SK-N-SH (cell line): ENCODE measurements around the gene SPATA3. TPM values are rescaled to one million over a fixed set of nuclear protein-coding genes. Genes with fewer than 3 reads are reported as not detected.

ENCODE experiments used
- CTCF ChIA-PET: fragments of 300-600, 350-600 bp; formaldehyde crosslinking; extraction: SDS; loops from one replicate; lab custom pipeline; 2021; lab: Yijun Ruan, JAX
- POLR2A ChIA-PET: fragments of 350-600 bp; sonication (Branson Sonifier 250); formaldehyde crosslinking; extraction: SDS; loops from one replicate; lab custom pipeline; 2020; ENCODE audit warnings: antibody characterized with exemption, inconsistent platforms; lab: Yijun Ruan, JAX
- DNase-seq: peaks from one replicate; pipeline ENCODE4 v3.0.0; 2012
- H2AFZ ChIP-seq: fragments of 200-600 bp; sonication (generic); 2 replicates; pipeline ENCODE4 v1.8.1; 2016; ENCODE audit warnings: antibody characterized with exemption, mild to moderate bottlenecking, low read depth
- H3F3A ChIP-seq: fragments of 200-600 bp; sonication (generic); replicated peaks from 2 replicates; pipeline ENCODE3; 2016; ENCODE audit warnings: antibody characterized with exemption, mild to moderate bottlenecking; ENCODE audit not compliant: insufficient read depth
- H3K27ac ChIP-seq, 2 experiments: fragments of 200-500 bp in 1 of 2; fragments of 200-600 bp in 1 of 2; sonication (Bioruptor generic) in 1 of 2; sonication (generic), shearing (Covaris generic) in 1 of 2; 2 replicates each; pipeline versions ENCODE4 v1.5.1 to v1.6.1; 2014 to 2016; ENCODE audit warnings: low read depth in 2 of 2, inconsistent platforms in 1 of 2, low read length in 1 of 2, mild to moderate bottlenecking in 1 of 2, mixed read lengths in 1 of 2
- H3K27me3 ChIP-seq: fragments of 200-600 bp; sonication (generic), shearing (Covaris generic); 2 replicates; pipeline ENCODE4 v1.6.1; 2016; ENCODE audit warnings: mixed run types; ENCODE audit not compliant: insufficient read depth
- H3K36me3 ChIP-seq, 2 experiments: fragments of 200-500 bp in 1 of 2; fragments of 200-600 bp in 1 of 2; sonication (Bioruptor generic) in 1 of 2; sonication (generic) in 1 of 2; replicated peaks in 1 of 2; 2 replicates each; pipeline versions ENCODE3 to v1.5.1; 2014 to 2016; ENCODE audit warnings: low read length in 1 of 2, mild to moderate bottlenecking in 1 of 2; ENCODE audit not compliant: insufficient read depth in 2 of 2, control insufficient read depth in 1 of 2
- H3K4me1 ChIP-seq, 2 experiments: fragments of 200-500 bp in 1 of 2; fragments of 200-600 bp in 1 of 2; sonication (Bioruptor generic) in 1 of 2; sonication (generic), shearing (Covaris generic) in 1 of 2; 2 replicates each; pipeline versions ENCODE4 v1.5.1 to v1.6.1; 2014 to 2016; ENCODE audit warnings: low read depth in 1 of 2, low read length in 1 of 2, mixed run types in 1 of 2; ENCODE audit not compliant: insufficient read depth in 2 of 2, control insufficient read depth in 1 of 2
- H3K4me2 ChIP-seq: fragments of 200-600 bp; sonication (generic), shearing (Covaris generic); 2 replicates; pipeline ENCODE4 v1.6.1; 2017; ENCODE audit warnings: mixed run types
- H3K4me3 ChIP-seq, 2 experiments: fragments of 200-500 bp in 1 of 2; fragments of 200-600 bp in 1 of 2; sonication (Bioruptor generic) in 1 of 2; sonication (generic), shearing (Covaris generic) in 1 of 2; 2 replicates each; pipeline versions ENCODE4 v1.5.1 to v1.8.1; 2014 to 2016; ENCODE audit warnings: low read depth in 2 of 2, inconsistent platforms in 1 of 2, low read length in 1 of 2, mild to moderate bottlenecking in 1 of 2, mixed read lengths in 1 of 2, moderate library complexity in 1 of 2
- H3K79me2 ChIP-seq: fragments of 200-600 bp; sonication (generic); 2 replicates; pipeline ENCODE4 v1.8.1; 2017; ENCODE audit warnings: mild to moderate bottlenecking; ENCODE audit not compliant: insufficient read depth
- H3K9ac ChIP-seq: fragments of 200-600 bp; sonication (generic); 2 replicates; pipeline ENCODE4 v1.6.1; 2017; ENCODE audit warnings: mixed run types
- H3K9me2 ChIP-seq: fragments of 200-600 bp; sonication (generic); 2 replicates; pipeline ENCODE4 v1.6.1; 2017; ENCODE audit warnings: mixed run types
- H3K9me3 ChIP-seq: fragments of 200-600 bp; sonication (generic); 2 replicates; pipeline ENCODE4 v1.6.1; 2017; ENCODE audit warnings: mixed run types, mild to moderate bottlenecking, moderate library complexity
- H4K20me1 ChIP-seq: fragments of 200-600 bp; sonication (generic); 2 replicates; pipeline ENCODE4 v1.6.1; 2017; ENCODE audit warnings: mild to moderate bottlenecking, mixed run types; ENCODE audit not compliant: insufficient read depth
- CHD2 ChIP-seq: fragments of 150-350 bp; IDR thresholded peaks from 2 replicates; pipeline ENCODE4 v1.6.1; 2018; ENCODE audit warnings: low read length; ENCODE audit not compliant: partially characterized antibody
- CTCF ChIP-seq: fragments of 200-600 bp; sonication (generic); IDR thresholded peaks from 2 replicates; pipeline ENCODE4 v1.6.1; 2017; ENCODE audit warnings: antibody characterized with exemption, mild to moderate bottlenecking, moderate library complexity
- EP300 ChIP-seq, 2 experiments: IDR thresholded peaks; 2 replicates each; pipeline versions ENCODE4 v1.4.0 to v1.6.1; 2012; ENCODE audit warnings: borderline replicate concordance in 1 of 2, low read depth in 1 of 2, low read length in 1 of 2
- EZH2phosphoT487 ChIP-seq: fragments of 200-600 bp; sonication (generic); IDR thresholded peaks from 2 replicates; pipeline ENCODE4 v1.6.1; 2017; ENCODE audit warnings: low read depth, mixed run types, mild to moderate bottlenecking, antibody characterized with exemption, moderate library complexity, borderline replicate concordance
- FOSL2 ChIP-seq: IDR thresholded peaks from 2 replicates; pipeline ENCODE4 v1.4.0; 2012; ENCODE audit warnings: low read depth, mild to moderate bottlenecking, moderate library complexity, borderline replicate concordance
- MXI1 ChIP-seq: IDR thresholded peaks from 2 replicates; pipeline ENCODE4 v1.6.1; 2012; ENCODE audit warnings: mild to moderate bottlenecking, low read depth, low read length, improper control_type of control experiment
- NFIC ChIP-seq: IDR thresholded peaks from 2 replicates; pipeline ENCODE4 v1.4.0; 2012; ENCODE audit warnings: borderline replicate concordance
- RCOR1 ChIP-seq: fragments of 150-350 bp; IDR thresholded peaks from 2 replicates; pipeline ENCODE4 v1.6.1; 2017; ENCODE audit warnings: antibody characterized with exemption, low read length
- RFX5 ChIP-seq: IDR thresholded peaks from 2 replicates; pipeline ENCODE4 v1.6.1; 2012; ENCODE audit warnings: mild to moderate bottlenecking, improper control_type of control experiment, low read length
- SIN3A ChIP-seq: IDR thresholded peaks from 2 replicates; pipeline ENCODE4 v1.6.1; 2012; ENCODE audit warnings: low read depth, mild to moderate bottlenecking, low read length, moderate library complexity, borderline replicate concordance
- SMC3 ChIP-seq: IDR thresholded peaks from 2 replicates; pipeline ENCODE4 v1.6.1; 2012; ENCODE audit warnings: low read depth, low read length, improper control_type of control experiment
- TAF1 ChIP-seq: IDR thresholded peaks from 2 replicates; pipeline ENCODE4 v1.6.1; 2012; ENCODE audit warnings: low read depth, mild to moderate bottlenecking, low read length, moderate library complexity, borderline replicate concordance
- TCF12 ChIP-seq: IDR thresholded peaks from 2 replicates; pipeline ENCODE4 v1.4.0; 2012
- TEAD4 ChIP-seq: IDR thresholded peaks from 2 replicates; pipeline ENCODE4 v1.4.0; 2012; ENCODE audit warnings: mild to moderate bottlenecking, borderline replicate concordance; ENCODE audit not compliant: insufficient read depth
- WGBS: methylation state at CpG from one replicate; pipeline ENCODE4 v1.1.6; 2017; ENCODE audit warnings: low lambda C conversion rate; 5-methylcytosine and 5-hydroxymethylcytosine counted together
- polyA plus RNA-seq, 3 experiments: library from polyadenylated mRNA; depleted of rRNA; stranded (reverse); fragments of >200 nt; gene quantifications; 2 replicates each; pipeline ENCODE4 v1.2.3, GENCODE V29; 2012
- TF ChIP-seq, protein P1 (sequence below): IDR thresholded peaks from 2 replicates; pipeline ENCODE4 v1.6.1; 2012; ENCODE audit warnings: mild to moderate bottlenecking, low read depth, low read length, moderate library complexity
- TF ChIP-seq, protein P2 (sequence below): IDR thresholded peaks from 2 replicates; pipeline ENCODE4 v1.4.0; 2012; ENCODE audit warnings: low read depth, borderline replicate concordance
- TF ChIP-seq, protein P3 (sequence below): IDR thresholded peaks from 2 replicates; pipeline ENCODE4; 2012

Gene SPATA3
- polyA plus RNA-seq, 1 of the 3 experiments (the other 2 are of a cell fraction): not detected

DNA sequence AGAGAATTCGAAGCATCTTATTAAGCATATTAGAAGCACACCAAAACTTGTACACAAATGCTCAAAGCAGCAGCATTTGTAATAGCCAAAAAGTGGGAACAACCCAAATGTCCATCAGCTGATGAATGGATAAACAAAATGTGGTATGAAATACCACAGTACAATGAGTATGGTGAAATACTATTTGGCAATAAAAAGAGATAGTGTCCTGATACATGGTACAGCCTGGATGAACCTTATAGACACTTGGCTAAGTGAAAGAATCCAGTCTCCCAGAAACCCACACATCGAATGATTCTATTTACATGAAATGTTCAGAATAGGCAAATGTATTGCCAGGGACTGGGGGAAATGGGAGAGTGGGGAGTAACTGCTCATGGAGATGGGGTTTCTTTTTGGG lies 3.0 kb downstream of the SPATA3 start:
- 22% methylated on average over 2 of the region's 2 CpGs for WGBS
- no peaks in the 10 kb centered on the region for H3K4me1 ChIP-seq
- H4K20me1 ChIP-seq: no peaks in the 10 kb centered on the region
- H3K9ac ChIP-seq: no peak overlapping the region
- no peak overlapping the region for H2AFZ ChIP-seq
- no peaks in the 10 kb centered on the region for H3K9me2 ChIP-seq
- ChIA-PET CTCF (interaction anchor here (0.9 to 2.3 kb wide), 5 partner anchors 11 to 200 kb away, joined by 3 to 15 read pairs (median 3); no protein-coding TSS in a partner anchor), POLR2A (no interaction called here)
- no peak overlapping the region for H3K4me2 ChIP-seq
- H3K27me3 ChIP-seq: peaks cover 20% of the 10 kb centered on the region; the same call in 1 of the 2 replicates
- H3K9me3 ChIP-seq: no peaks in the 10 kb centered on the region
- no peaks in the 10 kb centered on the region for H3K36me3 ChIP-seq
- TF ChIP-seq CHD2: no peak
- no peak for TF ChIP-seq EZH2phosphoT487
- TF ChIP-seq, protein P1, sequence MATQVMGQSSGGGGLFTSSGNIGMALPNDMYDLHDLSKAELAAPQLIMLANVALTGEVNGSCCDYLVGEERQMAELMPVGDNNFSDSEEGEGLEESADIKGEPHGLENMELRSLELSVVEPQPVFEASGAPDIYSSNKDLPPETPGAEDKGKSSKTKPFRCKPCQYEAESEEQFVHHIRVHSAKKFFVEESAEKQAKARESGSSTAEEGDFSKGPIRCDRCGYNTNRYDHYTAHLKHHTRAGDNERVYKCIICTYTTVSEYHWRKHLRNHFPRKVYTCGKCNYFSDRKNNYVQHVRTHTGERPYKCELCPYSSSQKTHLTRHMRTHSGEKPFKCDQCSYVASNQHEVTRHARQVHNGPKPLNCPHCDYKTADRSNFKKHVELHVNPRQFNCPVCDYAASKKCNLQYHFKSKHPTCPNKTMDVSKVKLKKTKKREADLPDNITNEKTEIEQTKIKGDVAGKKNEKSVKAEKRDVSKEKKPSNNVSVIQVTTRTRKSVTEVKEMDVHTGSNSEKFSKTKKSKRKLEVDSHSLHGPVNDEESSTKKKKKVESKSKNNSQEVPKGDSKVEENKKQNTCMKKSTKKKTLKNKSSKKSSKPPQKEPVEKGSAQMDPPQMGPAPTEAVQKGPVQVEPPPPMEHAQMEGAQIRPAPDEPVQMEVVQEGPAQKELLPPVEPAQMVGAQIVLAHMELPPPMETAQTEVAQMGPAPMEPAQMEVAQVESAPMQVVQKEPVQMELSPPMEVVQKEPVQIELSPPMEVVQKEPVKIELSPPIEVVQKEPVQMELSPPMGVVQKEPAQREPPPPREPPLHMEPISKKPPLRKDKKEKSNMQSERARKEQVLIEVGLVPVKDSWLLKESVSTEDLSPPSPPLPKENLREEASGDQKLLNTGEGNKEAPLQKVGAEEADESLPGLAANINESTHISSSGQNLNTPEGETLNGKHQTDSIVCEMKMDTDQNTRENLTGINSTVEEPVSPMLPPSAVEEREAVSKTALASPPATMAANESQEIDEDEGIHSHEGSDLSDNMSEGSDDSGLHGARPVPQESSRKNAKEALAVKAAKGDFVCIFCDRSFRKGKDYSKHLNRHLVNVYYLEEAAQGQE: no peak
- TF ChIP-seq TEAD4: no peak
- no peak for TF ChIP-seq CTCF
- TF ChIP-seq TCF12: no peak
- H3K79me2 ChIP-seq: no peaks in the 10 kb centered on the region
- H3K4me3 ChIP-seq: no peak overlapping the region
- no peak for DNase-seq
- H3F3A ChIP-seq: no peaks in the 10 kb centered on the region
- no peak overlapping the region for H3K27ac ChIP-seq

DNA sequence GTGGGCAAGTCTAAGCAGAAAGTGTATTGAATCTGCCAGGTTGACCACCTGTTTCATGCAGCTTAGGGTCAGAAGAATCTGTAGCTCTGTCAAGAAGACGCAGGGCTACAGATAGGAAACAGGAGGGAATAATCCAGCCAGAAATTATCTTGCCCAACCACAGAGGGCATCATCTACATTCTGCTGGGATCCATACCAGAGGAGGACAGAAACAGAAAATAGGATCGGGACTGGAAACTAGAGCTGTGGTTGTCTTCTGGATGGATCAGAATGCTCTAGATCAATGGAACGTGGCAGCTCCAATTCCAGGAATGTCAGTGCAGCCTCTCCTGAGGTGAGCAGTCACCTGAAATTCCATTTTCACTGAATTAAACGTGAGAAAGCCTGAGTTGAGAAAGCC lies 3.6 kb downstream of the SPATA3 start:
- ChIA-PET POLR2A (no interaction called here), CTCF (interaction anchor here (0.9 to 2.3 kb wide), 6 partner anchors 12 to 256 kb away, joined by 3 to 15 read pairs (median 3); no protein-coding TSS in a partner anchor)
- Histone ChIP-seq H3K9me2 (no peaks in the 10 kb centered on the region), H3K4me2 (no peak overlapping the region), H3K9ac (no peak overlapping the region), H3K4me3 (no peak overlapping the region), H3F3A (no peaks in the 10 kb centered on the region), H3K79me2 (no peaks in the 10 kb centered on the region), H3K36me3 (no peaks in the 10 kb centered on the region), H3K9me3 (no peaks in the 10 kb centered on the region), H3K4me1 (no peaks in the 10 kb centered on the region), H3K27me3 (peaks cover 14% of the 10 kb centered on the region; the same call in 1 of the 2 replicates), H2AFZ (no peak overlapping the region), H3K27ac (no peak overlapping the region), H4K20me1 (no peaks in the 10 kb centered on the region)
- no peak for DNase-seq
- 35% methylated on average over 4 of the region's 4 CpGs for WGBS
- TF ChIP-seq, protein P2, sequence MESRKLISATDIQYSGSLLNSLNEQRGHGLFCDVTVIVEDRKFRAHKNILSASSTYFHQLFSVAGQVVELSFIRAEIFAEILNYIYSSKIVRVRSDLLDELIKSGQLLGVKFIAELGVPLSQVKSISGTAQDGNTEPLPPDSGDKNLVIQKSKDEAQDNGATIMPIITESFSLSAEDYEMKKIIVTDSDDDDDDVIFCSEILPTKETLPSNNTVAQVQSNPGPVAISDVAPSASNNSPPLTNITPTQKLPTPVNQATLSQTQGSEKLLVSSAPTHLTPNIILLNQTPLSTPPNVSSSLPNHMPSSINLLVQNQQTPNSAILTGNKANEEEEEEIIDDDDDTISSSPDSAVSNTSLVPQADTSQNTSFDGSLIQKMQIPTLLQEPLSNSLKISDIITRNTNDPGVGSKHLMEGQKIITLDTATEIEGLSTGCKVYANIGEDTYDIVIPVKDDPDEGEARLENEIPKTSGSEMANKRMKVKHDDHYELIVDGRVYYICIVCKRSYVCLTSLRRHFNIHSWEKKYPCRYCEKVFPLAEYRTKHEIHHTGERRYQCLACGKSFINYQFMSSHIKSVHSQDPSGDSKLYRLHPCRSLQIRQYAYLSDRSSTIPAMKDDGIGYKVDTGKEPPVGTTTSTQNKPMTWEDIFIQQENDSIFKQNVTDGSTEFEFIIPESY: no peak
- no peak for TF ChIP-seq TAF1
- TF ChIP-seq RCOR1: no peak
- TF ChIP-seq EP300 (IDR thresholded peaks at IDR 0.05; ENCODE audit: borderline replicate concordance in 1 of 2, low read depth in 1 of 2, low read length in 1 of 2): no peak
- TF ChIP-seq FOSL2: no peak
- TF ChIP-seq, protein P3, sequence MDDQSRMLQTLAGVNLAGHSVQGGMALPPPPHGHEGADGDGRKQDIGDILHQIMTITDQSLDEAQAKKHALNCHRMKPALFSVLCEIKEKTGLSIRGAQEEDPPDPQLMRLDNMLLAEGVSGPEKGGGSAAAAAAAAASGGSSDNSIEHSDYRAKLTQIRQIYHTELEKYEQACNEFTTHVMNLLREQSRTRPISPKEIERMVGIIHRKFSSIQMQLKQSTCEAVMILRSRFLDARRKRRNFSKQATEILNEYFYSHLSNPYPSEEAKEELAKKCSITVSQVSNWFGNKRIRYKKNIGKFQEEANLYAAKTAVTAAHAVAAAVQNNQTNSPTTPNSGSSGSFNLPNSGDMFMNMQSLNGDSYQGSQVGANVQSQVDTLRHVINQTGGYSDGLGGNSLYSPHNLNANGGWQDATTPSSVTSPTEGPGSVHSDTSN: no peak
- no peak for TF ChIP-seq SIN3A
- no peak for TF ChIP-seq NFIC
- no peak for TF ChIP-seq RFX5
- TF ChIP-seq SMC3: no peak
- TF ChIP-seq MXI1: no peak
